GM23248 (cell line): Measurements from ENCODE around the gene SH3RF1.

Experiments used
- EZH2 ChIP-seq: fragments of 200-600 bp; sonication (generic); IDR thresholded peaks from 2 replicates; pipeline ENCODE4 v1.6.1; 2018; ENCODE audit warnings: antibody characterized with exemption, mild to moderate bottlenecking; ENCODE audit not compliant: insufficient read depth, poor library complexity, severe bottlenecking
- EZH2phosphoT487 ChIP-seq: fragments of 200-600 bp; sonication (generic); IDR thresholded peaks from 2 replicates; pipeline ENCODE4 v1.6.1; 2018; ENCODE audit warnings: antibody characterized with exemption, moderate library complexity, mild to moderate bottlenecking, low read depth; ENCODE audit not compliant: insufficient read depth

DNA sequence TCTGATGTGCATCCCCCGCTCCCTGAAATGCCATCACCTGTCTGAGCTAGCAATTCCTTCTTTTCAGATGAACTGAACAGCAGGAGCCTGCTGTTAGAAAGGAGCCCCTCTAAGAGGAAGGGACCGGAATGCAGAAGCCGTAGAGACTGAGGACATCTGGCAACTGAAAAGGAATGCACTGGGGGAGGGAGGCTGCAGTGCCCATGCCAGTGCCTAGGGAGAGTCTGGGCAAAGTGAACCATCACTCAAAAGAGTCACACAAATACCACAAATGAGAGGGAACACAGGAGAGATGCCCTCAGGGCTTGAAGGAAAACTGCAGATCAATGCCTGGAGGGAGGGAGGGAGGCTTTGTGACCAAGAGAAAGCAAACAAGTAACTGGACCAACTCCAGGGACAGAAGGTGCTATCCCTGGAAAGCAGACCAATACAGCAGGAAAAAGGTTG, 166.8 kb downstream of the SH3RF1 start:
- TF ChIP-seq EZH2 (no peak), EZH2phosphoT487 (no peak)
